Fibroblast of the conjunctiva (primary cell): ENCODE measurements around the gene LNX1.
A peak's percentile ranks its signal among the peaks of the same experiment; 100 is the strongest.

ENCODE experiments used
- DNase-seq: peaks from one replicate; pipeline ENCODE4 v3.0.0-alpha.2; 2010; ENCODE audit warnings: low read depth

Gene LNX1

GRCh38 chr4:53534684-53535083 lies 56.6 kb downstream of the LNX1 start:
- no peak for DNase-seq

GRCh38 chr4:53532521-53532920 lies 58.8 kb downstream of the LNX1 start:
- DNase-seq: no peak

- no peak for DNase-seq
Observed at GRCh38 chr4:53531585-53532224, 59.6 kb downstream of the LNX1 start.

GRCh38 chr4:53529025-53529424 lies 62.3 kb downstream of the LNX1 start:
- no peak for DNase-seq

- DNase-seq: no peak
Observed at GRCh38 chr4:53527930-53528329, 63.4 kb downstream of the LNX1 start.

GRCh38 chr4:53527326-53527725 lies 64.0 kb downstream of the LNX1 start:
- DNase-seq: no peak

GRCh38 chr4:53522334-53522733 lies 69.0 kb downstream of the LNX1 start:
- DNase-seq: no peak

- no peak for DNase-seq
Observed at GRCh38 chr4:53520116-53520515, 71.2 kb downstream of the LNX1 start.

GRCh38 chr4:53518807-53519206 lies 72.5 kb downstream of the LNX1 start:
- no peak for DNase-seq

GRCh38 chr4:53515076-53515475 lies 76.2 kb downstream of the LNX1 start:
- DNase-seq: no peak

GRCh38 chr4:53514509-53514908 lies 76.8 kb downstream of the LNX1 start:
- no peak for DNase-seq

- DNase-seq: no peak
Observed at GRCh38 chr4:53512608-53513007, 78.7 kb downstream of the LNX1 start.

GRCh38 chr4:53511014-53511413 lies 80.3 kb downstream of the LNX1 start:
- no peak for DNase-seq

- no peak for DNase-seq
Observed at GRCh38 chr4:53510321-53510720, 81.0 kb downstream of the LNX1 start.

- no peak for DNase-seq
Observed at GRCh38 chr4:53508446-53508845, 82.8 kb downstream of the LNX1 start.

- peak; percentile 63 for DNase-seq
Observed at GRCh38 chr4:53507671-53508286, 83.5 kb downstream of the LNX1 start.

- no peak for DNase-seq
Observed at GRCh38 chr4:53507058-53507457, 84.2 kb downstream of the LNX1 start.

GRCh38 chr4:53505947-53506346 lies 85.3 kb downstream of the LNX1 start:
- no peak for DNase-seq

GRCh38 chr4:53502094-53502493 lies 89.2 kb downstream of the LNX1 start:
- DNase-seq: no peak

- DNase-seq: no peak
Observed at GRCh38 chr4:53501561-53501960, 89.7 kb downstream of the LNX1 start.

GRCh38 chr4:53500546-53500945 lies 90.7 kb downstream of the LNX1 start:
- no peak for DNase-seq

- DNase-seq: no peak
Observed at GRCh38 chr4:53499791-53500190, 91.5 kb downstream of the LNX1 start.

GRCh38 chr4:53498706-53499105 lies 92.6 kb downstream of the LNX1 start:
- no peak for DNase-seq
